K562 (cell line): ENCODE measurements around the gene UBE2Q1. TPM values are rescaled to one million over a fixed set of nuclear protein-coding genes. Genes with fewer than 3 reads are reported as not detected.

Experiments used
- ATAC-seq: fragments of 200-7000 bp; cut with Tn5 transposase; 3 replicates; pipeline ENCODE4 v1.9.1; 2020; ENCODE audit warnings: moderate library complexity
- BruUV-seq: library from RNA; stranded (reverse); fragments of 400-500 nt; replicated peaks from 2 replicates; lab custom pipeline; 2021; lab: Mats Ljungman, UMichigan
- CTCF ChIA-PET: fragments of 300-600 bp; formaldehyde crosslinking; extraction: SDS; loops from one replicate; lab custom pipeline; 2021; ENCODE audit warnings: low intra/inter-chr PET ratio; lab: Yijun Ruan, JAX
- POLR2A ChIA-PET: fragments of 300-600, 350-650 bp; sonication (Branson Sonifier 250); formaldehyde crosslinking; extraction: SDS; loops from one replicate; lab custom pipeline; 2021; ENCODE audit warnings: antibody characterized with exemption, inconsistent platforms; lab: Yijun Ruan, JAX
- DNase-seq, 4 experiments: peaks; one replicate each; pipeline versions ENCODE4 v3.0.0 to v3.0.0-alpha.2; 2011 to 2018; ENCODE audit warnings: low spot score in 3 of 4, mixed read lengths in 3 of 4; ENCODE audit errors: extremely low read depth in 1 of 4
- FAIRE-seq: peaks from 2 replicates; lab custom pipeline; 2011; peaks lifted over from hg19 to GRCh38; lab: Jason Lieb, UNC
- H2AFZ ChIP-seq: 2 replicates; pipeline ENCODE4 v1.6.0; 2011; ENCODE audit warnings: low read depth, low read length, control low read depth, inconsistent platforms
- H3K27ac ChIP-seq: fragments of 200-600 bp; 3 replicates; pipeline ENCODE4 v1.8.0; 2011; ENCODE audit warnings: low read depth, mild to moderate bottlenecking, control low read depth, inconsistent platforms, low read length, moderate library complexity, mixed read lengths; ENCODE audit errors: extremely low read depth
- H3K27me3 ChIP-seq, 2 experiments: fragments of 300-600 bp in 1 of 2; 2 replicates in 1 of 2; 3 replicates in 1 of 2; pipeline versions ENCODE4 v1.6.0 to v1.8.0; 2011; ENCODE audit warnings: inconsistent platforms in 2 of 2, low read length in 2 of 2, mild to moderate bottlenecking in 1 of 2, mixed read lengths in 1 of 2, moderate library complexity in 1 of 2; ENCODE audit not compliant: control insufficient read depth in 2 of 2, insufficient read depth in 2 of 2
- H3K36me3 ChIP-seq: fragments of 300-600 bp; 3 replicates; pipeline ENCODE4 v1.8.0; 2011; ENCODE audit warnings: mild to moderate bottlenecking, low read length, inconsistent platforms; ENCODE audit not compliant: control insufficient read depth, insufficient read depth
- H3K4me1 ChIP-seq, 2 experiments: fragments of 200-600 bp in 1 of 2; replicated peaks in 1 of 2; 2 replicates in 1 of 2; 3 replicates in 1 of 2; pipeline versions ENCODE4 v1.5.1 to v1.8.0; 2011; ENCODE audit warnings: inconsistent platforms in 2 of 2, low read length in 2 of 2, mild to moderate bottlenecking in 1 of 2, mixed read lengths in 1 of 2, moderate library complexity in 1 of 2; ENCODE audit not compliant: control insufficient read depth in 2 of 2, insufficient read depth in 2 of 2
- H3K4me2 ChIP-seq: 2 replicates; pipeline ENCODE4 v1.6.1; 2011; ENCODE audit warnings: low read length, control low read depth, inconsistent platforms, mixed read lengths; ENCODE audit not compliant: insufficient read depth
- H3K4me3 ChIP-seq: fragments of 200-600 bp; sonication (generic), shearing (Covaris generic); 2 replicates; pipeline ENCODE4 v1.5.1; 2016; ENCODE audit warnings: control low read depth, inconsistent platforms
- H3K79me2 ChIP-seq: fragments of 200-600 bp; 3 replicates; pipeline ENCODE4 v1.8.0; 2011; ENCODE audit warnings: low read length, inconsistent platforms; ENCODE audit not compliant: control insufficient read depth, insufficient read depth
- H3K9ac ChIP-seq, 2 experiments: 2 replicates each; pipeline versions ENCODE4 v1.6.0 to v1.6.1; 2011; ENCODE audit warnings: low read depth in 2 of 2, low read length in 2 of 2, control low read depth in 1 of 2, inconsistent platforms in 1 of 2, mild to moderate bottlenecking in 1 of 2, mixed read lengths in 1 of 2; ENCODE audit not compliant: insufficient read depth in 1 of 2
- H3K9me1 ChIP-seq: one replicate; pipeline ENCODE4 v1.6.0; 2011; ENCODE audit warnings: inconsistent platforms, mild to moderate bottlenecking, low read length, moderate library complexity; ENCODE audit not compliant: control insufficient read depth, insufficient read depth
- H3K9me3 ChIP-seq: replicated peaks from 2 replicates; pipeline ENCODE4 v1.5.1; 2011; ENCODE audit warnings: low read depth, low read length, inconsistent platforms; ENCODE audit not compliant: control insufficient read depth, insufficient read depth
- H4K20me1 ChIP-seq: replicated peaks from 2 replicates; pipeline ENCODE4 v1.6.1; 2011; ENCODE audit warnings: low read length, inconsistent platforms, mixed read lengths; ENCODE audit not compliant: control insufficient read depth, insufficient read depth
- ARHGAP35 ChIP-seq: fragments of 450-650 bp; IDR thresholded peaks from 2 replicates; pipeline ENCODE4 v1.6.1; 2018; ENCODE audit not compliant: partially characterized antibody
- BRCA1 ChIP-seq, 2 experiments: fragments of 450-650 bp in 1 of 2; sonication (generic) in 1 of 2; formaldehyde crosslinking in 1 of 2; IDR thresholded peaks; 2 replicates each; pipeline versions ENCODE4 v1.5.0 to v1.6.1; 2017 to 2020; ENCODE audit warnings: mild to moderate bottlenecking in 1 of 2, missing genetic modification reagents in 1 of 2
- CEBPB ChIP-seq: fragments of 450-650 bp; IDR thresholded peaks from 2 replicates; pipeline ENCODE4 v1.6.1; 2016; ENCODE audit warnings: missing genetic modification characterization, missing compliant biosample characterization
- CEBPG ChIP-seq, 3 experiments: fragments of 200-800 bp in 1 of 3; sonication (Bioruptor generic) in 1 of 3; sonication (generic) in 1 of 3; formaldehyde crosslinking in 1 of 3; IDR thresholded peaks in 2 of 3; conservative IDR thresholded peaks in 1 of 3; 2 replicates each; pipeline versions ENCODE4 v1.6.1 to v1.8.0; 2016 to 2022; ENCODE audit warnings: missing compliant biosample characterization in 2 of 3, missing genetic modification characterization in 2 of 3, mild to moderate bottlenecking in 1 of 3, missing genetic modification reagents in 1 of 3
- EHMT2 ChIP-seq: fragments of 450-650 bp; IDR thresholded peaks from 2 replicates; pipeline ENCODE4 v1.6.1; 2018; ENCODE audit warnings: antibody characterized with exemption
- HLTF ChIP-seq: fragments of 450-650 bp; IDR thresholded peaks from 2 replicates; pipeline ENCODE4 v1.6.1; 2016
- ILF3 ChIP-seq: fragments of 450-650 bp; IDR thresholded peaks from 2 replicates; pipeline ENCODE4 v1.6.1; 2018; ENCODE audit warnings: antibody characterized with exemption, mild to moderate bottlenecking, moderate library complexity, borderline replicate concordance
- NFIC ChIP-seq: fragments of 450-650 bp; IDR thresholded peaks from 2 replicates; pipeline ENCODE4 v1.6.1; 2017; ENCODE audit warnings: mild to moderate bottlenecking, inconsistent platforms
- SIN3A ChIP-seq, 2 experiments: fragments of 150-350 bp in 1 of 2; IDR thresholded peaks; 2 replicates each; pipeline ENCODE4 v1.6.1; 2011 to 2016; ENCODE audit warnings: borderline replicate concordance in 2 of 2, low read depth in 2 of 2, low read length in 2 of 2, mild to moderate bottlenecking in 2 of 2, moderate library complexity in 2 of 2; ENCODE audit not compliant: control insufficient read depth in 1 of 2
- SMARCE1 ChIP-seq: fragments of 450-650 bp; IDR thresholded peaks from 2 replicates; pipeline ENCODE4 v1.7.1; 2016; ENCODE audit warnings: mild to moderate bottlenecking
- ZBTB7A ChIP-seq: IDR thresholded peaks from 2 replicates; pipeline ENCODE4 v1.6.1; 2011; ENCODE audit warnings: low read depth, mild to moderate bottlenecking, low read length, moderate library complexity, borderline replicate concordance; ENCODE audit not compliant: control insufficient read depth
- ZNF507 ChIP-seq: conservative IDR thresholded peaks from 2 replicates; pipeline ENCODE4 v1.6.1; 2017; ENCODE audit warnings: missing genetic modification characterization, missing compliant biosample characterization
- WGBS: fragments of 100-300 bp; shearing (Covaris generic); methylation state at CpG from one replicate; pipeline ENCODE4 v1.1.6; 2016; ENCODE audit warnings: low coverage, mixed read lengths; ENCODE audit not compliant: insufficient coverage; ENCODE audit errors: missing lambda C conversion rate; 5-methylcytosine and 5-hydroxymethylcytosine counted together
- in situ Hi-C: fragments of 300-500 bp; cut with MboI; formaldehyde crosslinking; loops from 4 replicates; pipeline ENCODE4 v1.15.0; 2018; ENCODE audit warnings: inconsistent platforms, mixed read lengths
- intact Hi-C: fragments of 100-400 bp; cut with micrococcal nuclease; formaldehyde crosslinking; loops from 2 replicates; pipeline ENCODE4 v1.14.2; 2022
- polyA plus RNA-seq, 8 experiments: library from polyadenylated mRNA; depleted of rRNA in 4 of 8; stranded (reverse) in 5 of 8; unstranded in 3 of 8; fragments of >200 nt; fragmentation: Nextera tagmentation in 2 of 8; fragmentation: Illumina TruSeq in 1 of 8; extraction: Ambion mirVana in 2 of 8; extraction: Trizol in 1 of 8; gene quantifications; 2 replicates each; pipeline versions ENCODE4 v1.2.1 to v1.2.3, GENCODE V29; 2011 to 2014; ENCODE audit warnings: inconsistent platforms in 1 of 8, missing spikeins in 1 of 8
- total RNA-seq, 7 experiments: library from RNA; depleted of rRNA in 6 of 7; stranded (reverse); fragments of >200 nt in 6 of 7; fragmentation: Illumina TruSeq in 2 of 7; extraction: Trizol in 2 of 7; gene quantifications; 2 replicates each; pipeline versions ENCODE4 v1.2.1 to v1.2.3, GENCODE V29; 2011 to 2021; ENCODE audit warnings: low replicate concordance in 1 of 7
- TF ChIP-seq, protein P1 (sequence below): fragments of 450-650 bp; formaldehyde crosslinking; IDR thresholded peaks from 2 replicates; pipeline ENCODE4 v1.4.0; 2020; ENCODE audit warnings: mild to moderate bottlenecking, mixed read lengths

UBE2Q1 gene
- total and polyA plus RNA-seq, 9 of the 15 experiments (the other 6 are each of a cell fraction or from before 2014, with no cell fraction given) = 8.0 to 58.8 (median 27.6) TPM

DNA sequence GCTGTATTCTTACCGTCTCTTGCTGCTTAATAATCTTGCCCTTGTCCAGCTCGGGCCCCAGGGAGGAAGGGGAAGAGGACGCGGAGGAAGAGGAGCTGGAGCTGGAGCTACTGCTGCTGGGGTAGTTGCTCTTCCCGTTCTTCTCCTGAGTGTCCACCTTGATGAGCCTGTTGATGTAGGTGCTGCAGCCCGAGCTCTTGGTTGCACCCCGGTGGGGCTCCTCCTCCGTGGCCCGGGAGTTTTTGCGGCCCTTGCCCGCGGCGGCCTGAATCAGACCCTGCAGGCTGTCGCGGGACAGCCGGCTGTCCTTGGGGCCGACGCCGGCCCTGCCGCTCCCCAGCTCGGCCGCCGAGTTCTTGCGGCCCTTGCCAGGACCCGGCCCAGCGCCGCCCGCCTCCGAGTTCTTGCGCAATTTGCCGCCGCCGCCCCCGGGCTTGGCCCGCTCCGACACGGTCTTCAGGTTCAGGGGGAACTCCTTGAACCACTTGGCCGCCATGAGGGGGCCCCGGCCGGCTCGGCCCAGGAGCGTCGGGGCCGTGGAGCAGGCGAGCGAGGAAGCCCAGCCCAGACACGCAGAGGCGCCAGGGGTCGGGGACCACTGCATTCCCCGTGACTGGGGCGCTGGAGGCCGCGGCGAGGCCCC, 56.9 kb downstream of the UBE2Q1 start:
- in situ Hi-C loops (no loop called here), intact Hi-C loops (no loop called here)
- H3K27me3 ChIP-seq = peaks cover 19 to 23% of the 10 kb centered on the region in 2 experiments
- H3K36me3 ChIP-seq = no peaks in the 10 kb centered on the region
- no peaks in the 10 kb centered on the region for H4K20me1 ChIP-seq
- H3K9me3 ChIP-seq = peaks cover 1% of the 10 kb centered on the region; the same call in 1 of the 2 replicates
- H2AFZ ChIP-seq = no peak overlapping the region
- no peak overlapping the region for H3K4me2 ChIP-seq
- peak; percentile 27; the same call in 1 of the 2 replicates for TF ChIP-seq CEBPG (CRISPR knock-in tag; IDR thresholded peaks at IDR 0.05)
- TF ChIP-seq CEBPG (tag; conservative IDR thresholded peaks at IDR 0.05 in 1 of 2, IDR thresholded peaks at IDR 0.05 in 1 of 2) = peak; percentile 40 to 68; a peak in 2 of 4 replicates
- no peak for TF ChIP-seq ARHGAP35
- peak; percentile 65 for TF ChIP-seq CEBPB (tag)
- TF ChIP-seq, all 486 proteins: peak for 2
- ChIA-PET CTCF (no interaction called here), POLR2A (no interaction called here)
- H3K4me3 ChIP-seq = no peak overlapping the region
- 35% methylated on average over 39 of the region's 54 CpGs for WGBS
- no peaks in the 10 kb centered on the region for H3K79me2 ChIP-seq
- no peaks in the 10 kb centered on the region for H3K9me1 ChIP-seq
- H3K9ac ChIP-seq = no peak overlapping the region
- ATAC-seq (no peak), DNase-seq (no peak), FAIRE-seq (no peak)
- H3K27ac ChIP-seq = no peak overlapping the region
- no TSS peak for BruUV-seq
- H3K4me1 ChIP-seq = peaks cover 6 to 7% of the 10 kb centered on the region in 2 experiments; a peak in 3 of 5 replicates

DNA sequence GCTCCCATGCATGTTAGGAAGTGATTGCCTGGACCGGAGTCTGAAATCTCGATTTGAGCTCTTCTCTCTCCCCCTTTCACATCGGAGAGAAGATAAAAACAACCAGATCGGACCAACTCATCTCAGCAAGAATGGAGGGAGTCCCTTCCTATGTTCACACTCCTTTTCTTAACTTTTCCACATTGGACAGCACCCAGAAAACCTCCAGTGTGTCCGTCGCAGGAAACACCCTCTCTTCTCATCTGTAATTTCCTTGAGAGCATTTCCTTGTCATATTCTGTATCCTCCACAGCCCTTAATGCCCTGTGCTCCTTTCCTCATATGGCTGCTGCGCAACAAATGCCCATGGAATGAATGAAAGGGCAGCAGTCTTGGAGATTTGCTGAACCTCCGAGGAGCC, 57.9 kb downstream of the UBE2Q1 start:
- ChIA-PET CTCF (no interaction called here), POLR2A (interaction anchor here (0.6 to 1.8 kb wide), 4 partner anchors 10 to 683 kb away, joined by 3 to 7 read pairs (median 3); no protein-coding TSS in a partner anchor)
- Histone ChIP-seq H3K4me1 (peaks cover 6 to 7% of the 10 kb centered on the region in 2 experiments; a peak in 3 of 5 replicates), H3K9ac (no peak overlapping the region), H2AFZ (no peak overlapping the region), H3K27me3 (peaks cover 19 to 20% of the 10 kb centered on the region in 2 experiments), H3K27ac (no peak overlapping the region), H3K4me3 (no peak overlapping the region), H3K4me2 (no peak overlapping the region), H4K20me1 (no peaks in the 10 kb centered on the region), H3K79me2 (no peaks in the 10 kb centered on the region), H3K9me3 (no peaks in the 10 kb centered on the region), H3K9me1 (no peaks in the 10 kb centered on the region), H3K36me3 (no peaks in the 10 kb centered on the region)
- no peak for DNase-seq
- WGBS = 12% methylated on average over 7 of the region's 8 CpGs
- no peak for ATAC-seq
- in situ Hi-C loops = no loop called here
- no TSS peak for BruUV-seq
- FAIRE-seq = no peak
- intact Hi-C loops = no loop called here
- TF ChIP-seq HLTF = no peak
- no peak for TF ChIP-seq ILF3
- no peak for TF ChIP-seq ZBTB7A
- no peak for TF ChIP-seq SMARCE1
- no peak for TF ChIP-seq SIN3A (IDR thresholded peaks at IDR 0.05; ENCODE audit: borderline replicate concordance in 2 of 2, control insufficient read depth in 1 of 2, low read depth in 2 of 2, low read length in 2 of 2)
- TF ChIP-seq ZNF507 (tag) = no peak
- TF ChIP-seq, protein P1, sequence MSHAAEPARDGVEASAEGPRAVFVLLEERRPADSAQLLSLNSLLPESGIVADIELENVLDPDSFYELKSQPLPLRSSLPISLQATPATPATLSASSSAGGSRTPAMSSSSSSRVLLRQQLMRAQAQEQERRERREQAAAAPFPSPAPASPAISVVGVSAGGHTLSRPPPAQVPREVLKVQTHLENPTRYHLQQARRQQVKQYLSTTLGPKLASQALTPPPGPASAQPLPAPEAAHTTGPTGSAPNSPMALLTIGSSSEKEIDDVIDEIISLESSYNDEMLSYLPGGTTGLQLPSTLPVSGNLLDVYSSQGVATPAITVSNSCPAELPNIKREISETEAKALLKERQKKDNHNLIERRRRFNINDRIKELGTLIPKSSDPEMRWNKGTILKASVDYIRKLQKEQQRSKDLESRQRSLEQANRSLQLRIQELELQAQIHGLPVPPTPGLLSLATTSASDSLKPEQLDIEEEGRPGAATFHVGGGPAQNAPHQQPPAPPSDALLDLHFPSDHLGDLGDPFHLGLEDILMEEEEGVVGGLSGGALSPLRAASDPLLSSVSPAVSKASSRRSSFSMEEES (CRISPR knock-in tag) = no peak
- no peak for TF ChIP-seq EHMT2
- no peak for TF ChIP-seq BRCA1 (IDR thresholded peaks at IDR 0.05)
- no peak for TF ChIP-seq BRCA1 (CRISPR knock-in tag; IDR thresholded peaks at IDR 0.05)
- no peak for TF ChIP-seq NFIC
